Effector memory CD4-positive, alpha-beta T cell (primary cell): ENCODE results near the gene LTBP1.
"Not testable (repeated sequence)": the region's sequence is repeated elsewhere in the genome, so short reads cannot be mapped to it uniquely, and the experiment has no call there.

Experiments
- DNase-seq, 3 donors: peaks; one replicate each; pipeline ENCODE4 v3.0.0-alpha.2; 2020
- H3K27ac ChIP-seq: 2 replicates; pipeline ENCODE4 v1.7.0; 2013; ENCODE audit warnings: mild to moderate bottlenecking, low read length, moderate library complexity; ENCODE audit not compliant: insufficient read depth, poor library complexity, severe bottlenecking
- H3K27me3 ChIP-seq: replicated peaks from 2 replicates; pipeline ENCODE4 v1.7.0; 2013; ENCODE audit warnings: mild to moderate bottlenecking, low read length; ENCODE audit not compliant: insufficient read depth, control insufficient read depth, poor library complexity, severe bottlenecking
- H3K36me3 ChIP-seq: 2 replicates; pipeline ENCODE4 v1.7.0; 2013; ENCODE audit warnings: mild to moderate bottlenecking, low read length, moderate library complexity; ENCODE audit not compliant: control insufficient read depth, insufficient read depth
- H3K4me1 ChIP-seq: 2 replicates; pipeline ENCODE4 v1.7.0; 2013; ENCODE audit warnings: low read length, mild to moderate bottlenecking; ENCODE audit not compliant: control insufficient read depth, insufficient read depth, poor library complexity, severe bottlenecking
- H3K4me3 ChIP-seq: 2 replicates; pipeline ENCODE4 v1.7.0; 2013; ENCODE audit warnings: low read length, low read depth, mild to moderate bottlenecking; ENCODE audit not compliant: insufficient read depth, poor library complexity, severe bottlenecking
- H3K9me3 ChIP-seq: 2 replicates; pipeline ENCODE4 v1.7.0; 2013; ENCODE audit warnings: mild to moderate bottlenecking, low read length, moderate library complexity; ENCODE audit not compliant: control insufficient read depth

Gene LTBP1

DNA sequence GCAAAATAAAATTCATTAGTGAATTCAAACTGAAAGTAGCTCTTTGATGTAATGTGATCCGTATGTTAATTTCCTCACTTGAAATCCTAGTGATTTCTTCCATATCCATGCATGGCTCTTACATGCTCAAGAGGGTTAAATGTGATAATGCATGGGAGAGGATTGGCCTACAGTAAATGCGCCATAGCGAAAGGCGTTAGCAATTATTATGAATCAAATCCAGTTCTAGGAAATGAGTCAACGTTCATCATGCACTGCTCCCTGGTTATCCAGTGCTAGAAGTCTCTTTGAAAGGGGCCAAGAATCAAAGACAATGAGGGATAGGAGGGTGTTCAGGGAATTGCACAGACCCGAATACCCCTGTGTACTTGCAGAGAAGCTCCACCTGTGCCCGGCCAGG lies 428.3 kb downstream of the LTBP1 start:
- Histone ChIP-seq H3K4me1 (no peaks in the 10 kb centered on the region), H3K9me3 (no peaks in the 10 kb centered on the region), H3K4me3 (no peak overlapping the region), H3K27me3 (no peaks in the 10 kb centered on the region), H3K36me3 (no peaks in the 10 kb centered on the region), H3K27ac (no peak overlapping the region)
- no peak for DNase-seq

DNA sequence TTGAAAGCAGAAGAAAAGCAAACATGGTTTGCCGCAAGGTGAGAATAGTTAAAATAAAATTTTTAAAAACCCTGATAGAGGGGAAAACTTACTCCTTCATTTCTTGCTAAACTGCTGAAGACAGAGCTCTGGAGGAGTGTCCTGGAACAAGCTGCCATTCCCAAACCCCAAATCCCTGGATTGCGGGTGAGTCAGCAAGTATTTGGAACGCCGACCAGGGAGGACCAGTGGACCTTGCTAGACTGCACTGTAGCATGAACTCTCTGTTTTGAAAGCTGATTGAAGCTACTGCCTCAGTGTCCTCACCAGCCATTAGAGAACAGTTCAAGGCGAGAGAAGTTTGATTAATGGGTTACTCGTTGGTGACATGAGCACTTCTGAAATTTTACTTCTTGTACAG lies 430.3 kb downstream of the LTBP1 start:
- Histone ChIP-seq H3K27me3 (no peaks in the 10 kb centered on the region), H3K4me1 (no peaks in the 10 kb centered on the region), H3K4me3 (no peak overlapping the region), H3K36me3 (no peaks in the 10 kb centered on the region), H3K27ac (no peak overlapping the region), H3K9me3 (no peaks in the 10 kb centered on the region)
- no peak for DNase-seq

DNA sequence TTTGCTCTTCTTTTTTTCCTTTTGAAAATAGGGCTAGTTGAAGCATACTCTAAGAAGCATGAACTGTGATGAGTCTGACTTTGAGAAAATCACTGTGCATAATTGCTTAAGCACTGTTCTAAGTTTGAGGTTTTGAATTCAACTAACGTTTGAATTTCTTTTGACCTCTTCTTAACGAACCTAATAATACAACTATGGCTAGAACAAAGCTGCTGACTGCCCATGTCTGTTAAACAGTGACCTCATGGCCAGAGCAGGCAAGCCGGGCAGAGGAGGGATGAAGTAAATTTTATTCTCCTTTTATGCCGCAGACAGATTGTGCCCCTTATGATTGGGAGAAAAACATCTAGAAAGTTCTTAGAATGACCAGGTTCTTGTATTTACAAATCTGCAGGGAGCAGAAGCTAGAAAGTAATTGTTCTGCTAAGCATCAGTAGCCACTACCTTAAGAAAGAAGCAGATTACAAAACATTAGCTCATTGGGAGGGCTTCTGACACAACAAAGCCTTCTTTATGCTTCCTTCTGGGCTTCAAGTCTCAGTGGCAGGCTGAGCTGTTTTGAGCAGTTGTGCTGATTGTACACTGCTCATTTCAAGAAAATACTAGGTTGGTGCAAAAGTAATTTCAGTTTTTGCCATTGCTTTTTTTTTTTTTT lies 431.9 kb downstream of the LTBP1 start:
- no peak for DNase-seq
- Histone ChIP-seq H3K27me3 (no peaks in the 10 kb centered on the region), H3K36me3 (no peaks in the 10 kb centered on the region), H3K9me3 (no peaks in the 10 kb centered on the region), H3K27ac (no peak overlapping the region), H3K4me3 (no peak overlapping the region), H3K4me1 (no peaks in the 10 kb centered on the region)

DNA sequence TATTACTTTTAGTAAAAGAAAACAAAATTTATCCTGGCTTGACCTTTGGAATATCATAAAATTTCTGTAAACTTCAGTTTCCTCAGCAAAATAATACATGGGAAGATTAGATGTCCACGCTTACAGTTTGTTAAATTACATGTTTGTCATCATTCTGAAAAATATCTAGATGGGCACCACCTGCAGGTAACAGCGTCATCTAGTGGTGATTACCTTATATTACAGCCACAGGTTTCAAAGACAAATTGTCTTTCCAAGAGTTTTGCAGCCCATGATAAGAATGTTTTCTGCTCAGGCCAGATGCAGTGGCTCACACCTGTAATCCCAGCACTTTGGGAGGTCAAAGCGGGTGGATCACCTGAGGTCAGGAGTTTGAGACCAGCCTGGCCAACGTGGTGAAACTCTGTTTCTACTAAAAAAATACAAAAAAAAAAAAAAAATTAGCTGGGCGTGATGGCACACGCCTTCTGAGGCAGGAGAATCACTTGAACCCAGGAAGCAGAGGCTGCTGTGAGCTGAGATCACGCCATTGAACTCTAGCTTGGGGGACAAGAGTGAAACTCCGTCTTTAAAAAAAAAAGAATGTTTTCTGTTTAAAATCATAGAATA lies 433.4 kb downstream of the LTBP1 start:
- Histone ChIP-seq H3K4me1 (no peaks in the 10 kb centered on the region), H3K4me3 (no peak overlapping the region), H3K36me3 (no peaks in the 10 kb centered on the region), H3K27ac (no peak overlapping the region), H3K27me3 (no peaks in the 10 kb centered on the region), H3K9me3 (no peaks in the 10 kb centered on the region)
- DNase-seq = no peak

DNA sequence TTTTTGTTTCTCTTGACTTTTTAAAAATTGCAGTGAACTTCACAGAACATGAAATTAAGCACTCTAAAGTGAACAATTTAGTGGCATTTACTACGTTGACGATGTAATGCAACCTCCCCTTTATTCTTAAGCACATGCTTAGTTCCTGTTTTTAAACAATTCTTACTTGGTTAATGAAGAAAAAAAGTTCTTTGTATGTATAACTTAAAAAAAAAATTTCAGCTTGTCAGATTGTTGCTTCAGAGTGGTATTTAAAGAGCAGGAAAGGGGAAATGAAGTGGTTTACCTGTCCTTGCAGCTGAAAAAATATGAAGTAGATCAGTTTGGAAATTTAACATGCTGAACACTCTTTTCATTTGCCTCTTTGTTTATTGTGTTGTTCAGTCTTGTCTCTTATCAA lies 434.0 kb downstream of the LTBP1 start:
- H3K36me3 ChIP-seq = no peaks in the 10 kb centered on the region
- H3K27ac ChIP-seq = no peak overlapping the region
- H3K9me3 ChIP-seq = no peaks in the 10 kb centered on the region
- DNase-seq = no peak
- H3K27me3 ChIP-seq = no peaks in the 10 kb centered on the region
- H3K4me1 ChIP-seq = no peaks in the 10 kb centered on the region
- no peak overlapping the region for H3K4me3 ChIP-seq

DNA sequence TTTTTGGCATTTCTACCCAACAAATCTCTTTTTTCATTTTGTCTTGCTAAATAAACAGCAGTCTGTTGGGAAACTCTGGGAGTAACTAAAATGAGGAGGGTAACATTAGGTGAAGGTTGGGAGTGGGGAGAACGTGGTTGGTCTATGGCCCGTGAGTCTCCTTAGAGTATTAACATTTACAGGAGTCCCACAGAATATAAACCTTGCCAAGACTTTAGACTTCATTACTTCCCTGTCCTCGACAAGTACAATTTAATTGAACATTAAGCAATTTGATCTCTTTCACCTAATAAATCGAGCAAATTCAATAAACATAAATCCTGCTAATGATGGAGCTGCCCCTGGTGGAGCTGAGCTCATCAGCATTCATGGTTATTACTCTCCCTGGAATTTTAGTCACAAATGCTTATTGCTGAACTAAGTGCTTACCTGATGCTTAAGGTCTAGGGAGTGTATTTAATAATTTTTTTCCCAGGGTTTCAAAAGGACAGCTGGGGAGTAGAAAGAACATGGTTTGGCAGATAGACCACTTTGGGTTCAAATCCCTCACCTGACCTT lies 434.6 kb downstream of the LTBP1 start:
- DNase-seq = no peak
- Histone ChIP-seq H3K36me3 (no peaks in the 10 kb centered on the region), H3K4me3 (no peak overlapping the region), H3K27ac (no peak overlapping the region), H3K27me3 (no peaks in the 10 kb centered on the region), H3K9me3 (no peaks in the 10 kb centered on the region), H3K4me1 (no peaks in the 10 kb centered on the region)

DNA sequence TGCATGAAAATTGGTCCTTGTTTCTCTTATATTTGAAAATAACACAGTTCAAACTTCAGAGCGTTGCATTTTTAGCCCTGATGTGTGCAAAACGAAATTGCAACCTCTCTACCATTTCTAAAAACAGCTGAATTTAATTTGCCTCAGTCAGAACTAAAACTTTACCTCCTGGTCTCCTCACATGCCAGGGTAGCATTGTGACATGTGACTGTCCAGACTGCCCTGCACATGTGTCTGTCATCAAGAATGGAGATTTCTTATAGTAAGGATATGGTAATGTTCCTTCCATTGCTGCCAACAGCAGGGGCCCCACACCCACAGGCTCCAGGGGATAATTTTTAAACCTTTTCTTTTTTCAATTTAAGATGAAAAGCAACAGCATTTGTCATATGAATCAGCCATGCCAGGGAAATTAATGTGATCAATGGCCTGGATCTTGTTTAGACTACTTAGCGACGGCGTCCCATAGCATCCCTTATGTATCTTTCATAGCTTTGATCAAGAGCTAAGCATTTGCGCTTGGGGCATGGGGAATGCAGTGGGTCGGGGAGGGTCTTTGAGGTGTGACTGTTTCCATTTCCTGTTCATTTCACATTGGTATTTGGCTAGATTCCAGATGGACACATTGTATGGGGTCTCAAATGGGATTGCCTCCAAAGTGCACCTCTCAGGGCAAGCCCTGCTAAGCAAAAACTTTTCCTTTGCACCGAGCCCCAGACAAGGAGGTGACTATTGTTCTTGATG lies 437.3 kb downstream of the LTBP1 start:
- no peaks in the 10 kb centered on the region for H3K36me3 ChIP-seq
- no peaks in the 10 kb centered on the region for H3K27me3 ChIP-seq
- no peaks in the 10 kb centered on the region for H3K4me1 ChIP-seq
- H3K4me3 ChIP-seq = no peak overlapping the region
- DNase-seq = no peak
- H3K9me3 ChIP-seq = no peaks in the 10 kb centered on the region
- H3K27ac ChIP-seq = no peak overlapping the region

DNA sequence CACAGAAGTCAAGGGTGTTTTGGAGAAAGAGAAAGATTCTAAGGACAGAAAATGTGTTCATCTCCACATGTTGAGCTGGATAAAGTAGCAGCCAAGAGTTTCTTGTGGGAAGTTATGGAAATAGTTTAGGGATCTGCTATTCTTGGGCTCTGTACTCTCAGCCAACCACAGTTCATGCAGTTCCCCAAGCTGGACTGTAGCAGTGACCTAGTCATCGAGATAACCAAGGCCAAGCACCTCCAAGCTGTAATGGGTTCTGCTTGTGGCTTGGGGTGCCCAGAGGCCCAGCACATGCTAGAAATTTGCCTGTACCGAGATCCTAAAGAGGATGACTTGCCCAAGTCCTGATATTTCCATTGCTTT lies 437.8 kb downstream of the LTBP1 start:
- DNase-seq = no peak
- no peaks in the 10 kb centered on the region for H3K36me3 ChIP-seq
- no peaks in the 10 kb centered on the region for H3K9me3 ChIP-seq
- H3K27ac ChIP-seq = no peak overlapping the region
- H3K4me3 ChIP-seq = no peak overlapping the region
- H3K4me1 ChIP-seq = no peaks in the 10 kb centered on the region
- H3K27me3 ChIP-seq = no peaks in the 10 kb centered on the region

DNA sequence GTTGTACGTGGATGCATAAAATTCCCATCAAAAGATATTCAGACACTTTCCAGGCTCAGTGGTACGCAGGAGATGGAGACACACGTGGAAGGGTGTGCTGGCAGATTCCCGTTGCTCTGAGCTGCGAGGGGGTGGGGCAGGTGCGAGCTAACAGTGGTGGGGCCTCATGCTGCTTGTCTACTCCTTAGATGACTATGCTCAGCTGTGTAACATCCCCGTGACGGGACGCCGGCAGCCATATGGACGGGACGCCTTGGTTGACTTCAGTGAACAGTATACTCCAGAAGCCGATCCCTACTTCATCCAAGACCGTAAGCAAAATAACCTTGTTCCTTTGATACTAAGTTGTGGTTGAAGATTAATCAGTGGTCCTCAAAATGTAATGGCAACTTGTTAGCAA lies 442.2 kb downstream of the LTBP1 start:
- H3K27me3 ChIP-seq = no peaks in the 10 kb centered on the region

DNA sequence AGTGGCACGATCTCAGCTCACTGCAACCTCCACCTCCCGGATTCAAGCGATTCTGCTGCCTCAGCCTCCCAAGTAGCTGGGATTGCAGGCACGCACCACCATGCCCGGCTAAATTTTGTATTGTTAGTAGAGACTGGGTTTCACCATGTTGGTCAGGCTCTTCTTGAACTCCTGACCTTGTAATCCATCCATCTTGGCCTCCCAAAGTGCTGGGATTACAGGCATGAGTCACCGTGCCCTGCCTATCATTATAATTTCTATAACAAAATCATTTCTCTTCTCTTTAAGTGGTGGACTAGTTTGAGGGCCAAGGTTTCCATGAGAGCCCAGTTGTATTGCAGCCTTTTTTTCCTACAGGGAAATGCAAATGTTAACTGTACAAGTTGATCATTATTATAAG lies 442.9 kb downstream of the LTBP1 start:
- not testable (repeated sequence) for H3K36me3 ChIP-seq

More for the DNA sequence above, 442.2 kb downstream of the LTBP1 start:
- Histone ChIP-seq H3K27ac (no peak overlapping the region), H3K4me3 (no peak overlapping the region), H3K36me3 (no peaks in the 10 kb centered on the region), H3K4me1 (no peaks in the 10 kb centered on the region), H3K9me3 (no peaks in the 10 kb centered on the region)
- DNase-seq = no peak

More for the DNA sequence above, 442.9 kb downstream of the LTBP1 start:
- not testable (repeated sequence) for H3K9me3 ChIP-seq, H3K27ac ChIP-seq, H3K27me3 ChIP-seq, H3K4me1 ChIP-seq, DNase-seq, H3K4me3 ChIP-seq
